ENCODE data around the gene NKX3-2. TPM values are rescaled to one million over a fixed set of nuclear protein-coding genes. Genes with fewer than 3 reads are reported as not detected.
A peak's percentile ranks its signal among the peaks of the same experiment; 100 is the strongest.

Gene NKX3-2
- total and polyA plus RNA-seq, 2 of the 8 experiments (the other 6 are each of a cell fraction or from before 2014, with no cell fraction given), result 0.13 TPM; not detected in 1

GRCh38 chr4:13546941-13547484 is 2.7 kb upstream of the NKX3-2 start:
- FAIRE-seq, result no peak
- WGBS, 2 experiments (ENCODE audit: extremely low coverage in 1 of 2, insufficient coverage in 1 of 2, insufficient read length in 1 of 2, insufficient replicate concordance in 2 of 2, low coverage in 1 of 2, low lambda C conversion rate in 2 of 2, missing lambda C conversion rate in 1 of 2), result 3% methylated on average over 50 of the region's 54 CpGs; no CpG with 5 or more reads in 1 of the 2 experiments
- Histone ChIP-seq H4K20me1 (replicated peaks in 1 of 2; ENCODE audit: control insufficient read depth in 1 of 2, insufficient read depth in 2 of 2, low read length in 2 of 2) (peaks cover 4% of the 10 kb centered on the region in 2 experiments), H3K4me1 (replicated peaks in 1 of 4; ENCODE audit: control insufficient read depth in 3 of 4, insufficient read depth in 4 of 4, low read length in 3 of 4) (peaks cover 7 to 18% (median 16%) of the 10 kb centered on the region in 4 experiments), H2BK15ac (ENCODE audit: low read length) (no peak overlapping the region; the same call in 1 of the 2 replicates), H3K36me3 (ENCODE audit: control insufficient read depth in 2 of 4, insufficient read depth in 4 of 4, low read length in 3 of 4) (peaks cover 0 to 11% (median 0%) of the 10 kb centered on the region in 4 experiments; a peak in 1 of 8 replicates), H2BK5ac (ENCODE audit: low read depth, low read length) (no peak overlapping the region; the same call in 1 of the 2 replicates), H2AK5ac (ENCODE audit: low read depth, low read length) (no peak overlapping the region), H3K27me3 (replicated peaks in 1 of 4; ENCODE audit: control insufficient read depth in 3 of 4, extremely low read depth in 1 of 4, insufficient read depth in 3 of 4, low read length in 3 of 4) (peaks cover 48 to 81% (median 61%) of the 10 kb centered on the region in 4 experiments), H4K8ac (ENCODE audit: extremely low read depth, insufficient read depth, low read length) (no peak overlapping the region; the same call in 1 of the 2 replicates), H4K5ac (ENCODE audit: insufficient read length, low read depth, low read length) (no peak overlapping the region), H3K23me2 (ENCODE audit: low read depth, low read length) (peaks cover 14% of the 10 kb centered on the region), H2BK20ac (ENCODE audit: low read length) (no peak overlapping the region), H3K18ac (ENCODE audit: extremely low read depth, low read length) (no peak overlapping the region), H3K27ac (ENCODE audit: low read depth, low read length) (no peak overlapping the region), H3K4me3 (ENCODE audit: extremely low read depth in 1 of 4, insufficient read depth in 2 of 4, low read depth in 3 of 4, low read length in 4 of 4) (peak overlapping the region; percentile 38 to 74 (median 52)), H3K4ac (replicated peaks; ENCODE audit: insufficient read length, low read depth, low read length) (no peak overlapping the region), H3K79me2 (ENCODE audit: control insufficient read depth in 1 of 2, insufficient read depth in 2 of 2, low read length in 2 of 2) (no peaks in the 10 kb centered on the region), H3K9ac (replicated peaks in 1 of 4; ENCODE audit: extremely low read depth in 1 of 4, low read depth in 3 of 4, low read length in 3 of 4) (no peak overlapping the region; a peak in 2 of 7 replicates), H3K79me1 (ENCODE audit: low read depth, low read length) (no peaks in the 10 kb centered on the region), H3K23ac (ENCODE audit: insufficient read length) (no peak overlapping the region), H2BK12ac (ENCODE audit: low read depth, low read length) (peak overlapping the region; percentile 64; the same call in 1 of the 2 replicates), H2AFZ (ENCODE audit: low read length) (peak overlapping the region; percentile 38; the same call in 1 of the 2 replicates), H3K56ac (replicated peaks; ENCODE audit: insufficient read length, low read depth, low read length) (no peak overlapping the region), H3K9me3 (ENCODE audit: insufficient read depth in 2 of 2, low read depth in 1 of 2, low read length in 1 of 2) (no peaks in the 10 kb centered on the region), H3K14ac (ENCODE audit: insufficient read length) (no peak overlapping the region), H4K91ac (replicated peaks; ENCODE audit: insufficient read length, low read length) (peak overlapping the region; percentile 17), H2BK120ac (replicated peaks; ENCODE audit: low read depth, low read length) (no peak overlapping the region), H3K4me2 (ENCODE audit: insufficient read depth in 1 of 2, low read depth in 2 of 2, low read length in 2 of 2) (peak overlapping the region; percentile 86 to 96)
- POLR2A ChIA-PET (ENCODE audit: partially characterized antibody), result interaction anchor here (1.1 kb wide), 1 partner anchor 17 kb away, joined by 5 read pairs; no protein-coding TSS in a partner anchor
- CTCF ChIA-PET (ENCODE audit: partially characterized antibody), result interaction anchor here (1.1 to 3.4 kb wide), 5 partner anchors 16 to 818 kb away, joined by 4 to 13 read pairs (median 5); no protein-coding TSS in a partner anchor
- peak in 1 of 2 experiments; percentile 84 for DNase-seq (ENCODE audit: low read depth in 1 of 2, low spot score in 2 of 2)
- peak; percentile 50 for TF ChIP-seq CTBP2 (IDR thresholded peaks at IDR 0.05; ENCODE audit: borderline replicate concordance, insufficient read depth, insufficient read length, low read length)
- TF ChIP-seq E2F6 (IDR thresholded peaks at IDR 0.05), result peak; percentile 52; the same call in 1 of the 2 replicates
- 0 out of 2 replicates have a peak, but pooled peaks have one; percentile 15 for TF ChIP-seq EGR1 (IDR thresholded peaks at IDR 0.05; ENCODE audit: borderline replicate concordance, low read depth, low read length)
- TF ChIP-seq TAF1 (IDR thresholded peaks at IDR 0.05; ENCODE audit: low read depth, low read length), result peak; percentile 42; the same call in 1 of the 2 replicates
- peak; percentile 94 for TF ChIP-seq KDM4A (IDR thresholded peaks at IDR 0.05; ENCODE audit: low read depth, low read length, severe bottlenecking)
- peak; percentile 69 for TF ChIP-seq MAX (IDR thresholded peaks at IDR 0.05)
- TF ChIP-seq ATF2 (IDR thresholded peaks at IDR 0.05; ENCODE audit: low read length), result no peak
- no peak for TF ChIP-seq GABPA (IDR thresholded peaks at IDR 0.05; ENCODE audit: borderline replicate concordance, insufficient read depth, low read length)
- TF ChIP-seq KDM5A (IDR thresholded peaks at IDR 0.05; ENCODE audit: low read length), result no peak

Measured in H1 (cell line).